Left renal pelvis (tissue), 4 donors: ENCODE measurements around the gene E2F1. TPM values are rescaled to one million over a fixed set of nuclear protein-coding genes. Genes with fewer than 3 reads are reported as not detected.

Source experiments
- DNase-seq, 4 donors: peaks; one replicate each; pipeline ENCODE4 v3.0.0-alpha.2; 2013; ENCODE audit warnings: low read depth in 4 of 4, low spot score in 3 of 4
- polyA plus RNA-seq, 4 donors: library from polyadenylated mRNA; unstranded; fragments of 120-200 nt; gene quantifications; one replicate each; pipeline ENCODE4 v1.2.1, GENCODE V29; 2013; ENCODE audit not compliant: insufficient read length in 4 of 4

Gene E2F1, protein sequence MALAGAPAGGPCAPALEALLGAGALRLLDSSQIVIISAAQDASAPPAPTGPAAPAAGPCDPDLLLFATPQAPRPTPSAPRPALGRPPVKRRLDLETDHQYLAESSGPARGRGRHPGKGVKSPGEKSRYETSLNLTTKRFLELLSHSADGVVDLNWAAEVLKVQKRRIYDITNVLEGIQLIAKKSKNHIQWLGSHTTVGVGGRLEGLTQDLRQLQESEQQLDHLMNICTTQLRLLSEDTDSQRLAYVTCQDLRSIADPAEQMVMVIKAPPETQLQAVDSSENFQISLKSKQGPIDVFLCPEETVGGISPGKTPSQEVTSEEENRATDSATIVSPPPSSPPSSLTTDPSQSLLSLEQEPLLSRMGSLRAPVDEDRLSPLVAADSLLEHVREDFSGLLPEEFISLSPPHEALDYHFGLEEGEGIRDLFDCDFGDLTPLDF
- polyA plus RNA-seq, result 10 to 100 TPM in 3 of 4 donors, 1 to 10 TPM in 1; 9.8 to 14.2 (median 11.7) TPM

DNA sequence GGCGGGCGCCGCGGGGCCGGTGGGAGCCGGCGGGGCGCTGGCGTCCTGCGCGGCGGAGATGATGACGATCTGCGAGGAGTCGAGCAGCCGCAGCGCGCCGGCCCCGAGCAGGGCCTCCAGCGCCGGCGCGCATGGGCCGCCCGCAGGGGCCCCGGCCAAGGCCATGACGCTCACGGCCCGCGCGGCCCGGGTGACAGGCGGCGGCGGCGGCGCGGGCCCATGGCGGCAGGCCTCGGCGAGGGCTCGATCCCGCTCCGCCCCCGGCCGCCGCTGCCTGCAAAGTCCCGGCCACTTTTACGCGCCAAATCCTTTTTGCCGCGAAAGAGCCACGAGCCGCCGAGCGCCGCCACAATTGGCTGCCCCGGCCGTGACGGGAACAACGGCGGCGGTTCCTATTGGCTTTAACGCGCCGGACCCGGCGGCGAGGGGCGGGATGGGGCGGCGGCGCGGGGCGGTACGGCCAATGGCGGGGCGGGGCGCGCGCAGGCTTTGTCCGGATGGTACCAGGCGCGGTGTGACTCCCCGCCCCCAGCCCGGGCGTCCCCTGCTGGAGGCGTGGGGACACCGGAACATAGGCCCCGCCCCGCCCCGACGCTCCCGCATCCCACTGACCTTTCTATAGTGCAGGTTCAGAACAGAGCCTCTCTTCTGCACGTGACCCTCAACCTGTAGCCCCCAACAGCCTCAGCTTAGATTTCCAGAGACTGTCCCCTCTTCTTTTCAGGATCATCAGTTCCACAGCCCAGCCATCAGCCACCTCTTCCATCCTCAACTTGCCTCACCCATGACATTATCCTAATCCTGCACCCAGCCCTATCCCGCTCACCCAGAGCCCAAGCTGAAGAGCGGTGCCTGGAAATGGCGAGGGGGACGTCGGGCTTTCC lies at the start of gene E2F1:
Gene E2F1 (minus strand): TSS at position 286 of the 884 bp plus-strand sequence. CDS start 121 bp downstream, at position 165.
- peak in 3 of 4 donors; percentile 79 to 82 (median 82) for DNase-seq

GRCh38 chr20:33733654-33734576 lies 47.7 kb upstream of the E2F1 start:
- peak in 3 of 4 donors; percentile 6 to 21 (median 18) for DNase-seq

- DNase-seq, result peak; percentile 20 to 87 (median 72)
These were observed 46.2 kb upstream of the E2F1 start for GRCh38 chr20:33732166-33732970.

DNA sequence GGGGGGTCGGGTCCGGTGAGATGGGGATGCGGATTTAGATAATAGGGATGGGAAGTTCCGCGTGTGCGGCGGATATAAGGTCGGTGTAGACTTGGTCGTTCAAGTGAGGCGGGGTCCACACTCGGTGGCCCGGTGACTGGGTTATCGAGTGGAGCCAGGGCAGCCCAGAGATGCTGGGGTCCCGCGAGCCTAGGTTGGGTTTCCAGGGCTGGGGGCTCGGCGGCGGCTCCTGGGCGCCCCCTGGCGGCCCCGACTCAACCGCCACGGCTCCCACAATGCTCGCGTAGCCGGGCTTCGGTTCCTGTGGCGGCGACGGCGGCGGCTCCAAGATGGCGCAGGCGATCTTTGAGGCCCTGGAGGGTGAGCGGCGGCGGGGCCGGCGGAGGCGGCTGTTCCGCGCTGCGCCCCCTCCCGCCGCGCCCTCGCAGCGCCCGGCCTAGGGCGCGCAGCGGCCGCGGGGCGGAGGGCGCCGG lies 45.5 kb upstream of the E2F1 start, which contains the start of gene ZNF341:
Gene ZNF341 (plus strand): TSS at position 304 of the 473 bp plus-strand sequence. CDS start 26 bp downstream, at position 330.
- DNase-seq, result peak in 2 of 4 donors; percentile 48 to 85

GRCh38 chr20:33730946-33731692 lies 44.9 kb upstream of the E2F1 start:
- no peak for DNase-seq

DNA sequence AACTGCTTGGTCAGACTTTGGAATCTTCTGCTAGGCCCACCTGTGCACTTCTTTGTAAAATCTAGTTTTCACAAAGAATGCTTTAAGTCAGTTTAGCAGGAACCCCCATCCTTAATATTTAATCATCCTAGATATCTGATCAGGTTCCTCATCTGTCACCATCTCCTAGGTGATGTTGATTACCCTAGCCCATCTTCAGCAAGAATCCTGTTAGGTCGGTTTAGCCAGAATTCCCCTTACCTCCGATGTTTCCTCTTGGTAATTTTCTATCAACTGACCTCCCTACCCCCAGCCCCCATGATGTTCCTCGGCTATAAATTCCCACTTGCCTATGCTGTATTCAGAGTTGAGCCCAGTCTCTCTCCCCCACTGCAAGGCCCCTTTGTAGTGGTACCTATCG lies 42.9 kb upstream of the E2F1 start:
- no peak for DNase-seq

- DNase-seq, result no peak
These were observed 42.3 kb upstream of the E2F1 start for GRCh38 chr20:33728463-33728862.

DNA sequence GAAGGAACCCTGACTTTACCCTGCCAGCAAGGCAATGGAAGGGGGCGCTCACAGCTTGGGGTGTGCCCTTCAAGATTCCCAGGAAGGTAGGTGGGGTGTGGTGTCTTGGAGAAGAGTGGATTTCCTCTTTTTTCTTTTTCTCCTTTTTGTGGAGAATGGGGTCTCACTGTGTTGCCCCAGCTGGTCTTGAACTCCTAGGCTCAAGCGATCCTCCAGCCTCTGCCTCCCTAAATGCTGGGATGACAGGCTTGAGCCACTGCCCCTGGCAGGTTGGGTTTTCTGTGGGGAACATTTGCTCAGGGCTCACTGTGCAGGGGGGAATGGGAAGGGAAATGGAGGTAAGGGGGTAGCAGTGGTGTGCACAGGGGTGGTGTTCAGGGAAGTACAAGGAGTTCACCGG lies 41.6 kb upstream of the E2F1 start:
- DNase-seq, result no peak

GRCh38 chr20:33727115-33727479 lies 40.9 kb upstream of the E2F1 start:
- DNase-seq, result no peak

GRCh38 chr20:33725607-33726264 lies 39.6 kb upstream of the E2F1 start:
- DNase-seq, result no peak

DNA sequence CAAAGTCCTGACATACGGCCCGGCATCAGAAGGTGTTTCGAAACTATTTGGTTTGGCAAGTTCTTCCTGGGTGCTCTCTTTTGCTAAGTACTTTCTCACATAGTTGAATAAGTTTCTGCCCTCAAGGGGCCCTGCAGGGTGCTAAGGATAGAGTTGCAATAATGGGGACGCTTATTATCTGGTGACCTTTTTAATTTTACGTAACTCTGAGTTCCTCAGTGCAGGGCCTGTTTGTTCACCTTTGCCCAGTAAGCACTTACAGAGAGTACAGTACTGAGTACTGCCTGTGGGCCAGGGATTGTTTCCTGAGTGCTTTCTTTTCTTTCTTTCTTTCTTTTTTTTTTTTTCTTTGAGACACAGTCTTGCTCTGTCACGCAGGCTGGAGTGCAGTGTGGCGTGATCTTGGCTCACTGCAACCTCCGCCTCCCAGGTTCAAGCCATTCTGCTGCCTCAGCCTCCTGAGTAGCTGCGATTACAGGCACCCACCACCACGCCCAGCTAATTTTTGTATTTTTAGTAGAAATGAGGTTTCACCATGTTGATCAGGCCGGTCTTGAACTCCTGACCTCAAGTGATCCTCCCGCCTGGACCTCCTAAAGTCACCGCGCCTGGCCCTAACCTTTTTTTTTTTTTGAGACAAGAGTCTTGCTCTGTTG lies 38.4 kb upstream of the E2F1 start:
- no peak for DNase-seq

DNA sequence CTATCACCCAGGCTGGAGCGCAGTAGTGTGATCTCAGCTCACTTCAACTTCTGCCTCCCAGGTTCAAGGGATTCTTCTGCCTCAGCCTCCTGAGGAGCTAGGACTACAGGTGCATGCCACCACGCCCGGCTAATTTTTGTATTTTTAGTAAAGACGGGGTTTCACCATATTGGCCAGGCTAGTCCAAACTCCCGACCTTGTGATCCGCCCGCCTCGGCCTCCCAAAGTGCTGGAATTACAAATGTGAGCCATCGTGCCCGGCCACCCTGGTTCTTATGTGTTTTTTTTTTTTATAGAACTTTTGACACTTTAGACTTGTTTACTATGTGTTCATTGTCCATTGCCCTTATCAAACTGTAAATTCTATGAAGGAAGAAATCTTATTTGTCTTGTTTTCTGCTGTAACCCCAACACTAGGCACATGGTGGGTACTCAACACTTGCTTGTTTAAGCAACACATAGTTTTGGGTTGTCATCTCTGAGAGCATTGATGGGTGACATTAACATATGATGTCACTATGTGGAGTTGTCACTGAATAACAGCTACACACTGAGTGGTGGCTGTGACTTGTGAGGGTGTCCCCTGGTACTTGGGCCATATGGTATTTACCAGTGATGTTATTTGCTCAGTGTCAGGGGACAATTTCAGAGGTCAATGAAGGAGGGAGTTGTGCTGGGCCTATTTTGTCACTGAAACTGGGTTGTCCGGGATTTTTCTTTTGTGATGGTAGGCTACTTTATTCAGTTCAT lies 35.4 kb upstream of the E2F1 start:
- no peak for DNase-seq

DNA sequence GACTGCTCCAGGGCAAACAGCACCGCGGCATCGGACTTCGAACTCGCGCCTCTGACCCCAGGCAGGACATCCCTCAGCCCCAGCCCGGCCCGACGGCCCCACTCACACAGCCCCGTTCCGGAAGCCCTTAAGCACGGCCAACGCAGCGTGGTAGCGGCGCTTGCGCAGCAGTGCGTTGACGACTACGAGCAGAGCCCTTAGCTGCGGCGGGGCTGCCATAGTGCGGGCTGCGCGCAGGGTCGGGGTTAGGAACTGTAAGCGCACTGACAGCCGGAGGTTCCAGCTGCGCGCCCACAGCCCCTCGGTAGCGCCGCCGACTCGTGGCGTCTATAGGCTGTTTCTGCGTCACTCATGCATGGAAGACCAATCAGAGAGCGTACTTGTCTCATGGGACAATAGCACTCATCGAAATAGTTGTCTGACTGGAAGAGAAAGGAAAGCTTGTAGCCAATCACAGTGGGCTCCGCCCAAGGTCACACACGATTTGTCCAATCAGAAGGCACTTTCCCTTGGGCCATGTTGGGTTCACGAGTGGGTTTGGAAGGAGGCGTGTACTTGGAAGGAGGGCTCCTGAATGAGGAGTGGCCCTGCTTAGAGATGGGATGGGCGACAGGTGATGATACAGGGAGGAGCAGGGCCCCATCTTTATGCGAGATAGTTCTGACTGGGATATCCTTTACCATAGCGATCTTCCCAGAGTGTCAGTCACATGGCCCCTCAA lies 34.0 kb upstream of the E2F1 start, which contains the start of gene PXMP4:
Gene PXMP4 (minus strand): TSS at position 322 of the 721 bp plus-strand sequence. CDS start 103 bp downstream, at position 219.
- peak; percentile 80 to 89 (median 86) for DNase-seq

GRCh38 chr20:33719277-33719988 lies 33.2 kb upstream of the E2F1 start:
- no peak for DNase-seq

DNA sequence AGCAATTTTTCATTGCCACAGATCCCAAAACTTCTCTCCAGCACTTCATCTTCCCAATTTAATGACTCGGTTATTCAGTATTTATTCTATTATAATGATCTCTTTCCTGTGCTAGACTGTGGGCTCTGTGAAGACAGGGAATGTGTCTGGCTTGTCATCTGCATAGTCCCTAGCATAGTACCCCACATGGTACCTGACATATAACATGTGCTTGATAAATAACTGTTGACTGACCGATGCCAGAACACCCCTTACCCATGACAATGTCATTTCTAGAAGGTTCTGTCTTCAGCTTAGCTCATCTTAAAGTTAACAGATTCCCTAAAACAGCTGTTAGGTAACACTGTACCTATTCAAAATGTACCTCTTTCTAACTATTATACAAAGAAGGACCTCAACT lies 30.3 kb upstream of the E2F1 start:
- DNase-seq, result no peak
